Peyer's patch (tissue), 4 donors: Measurements from ENCODE around the gene MYH10. TPM values are rescaled to one million over a fixed set of nuclear protein-coding genes. Genes with fewer than 3 reads are reported as not detected.
A peak's percentile ranks its signal among the peaks of the same experiment; 100 is the strongest.

Source experiments
- DNase-seq, 3 donors: peaks; one replicate each; pipeline ENCODE4 v3.0.0-alpha.2; 2017 to 2019
- H3K27ac ChIP-seq, 4 donors: fragments of 200-600 bp; sonication (generic); one replicate each; pipeline ENCODE4 v1.5.1; 2016 to 2019
- H3K27me3 ChIP-seq, 2 donors: fragments of 200-600 bp; sonication (generic); one replicate each; pipeline ENCODE4 v1.5.1; 2019
- H3K36me3 ChIP-seq, 3 donors: fragments of 200-600 bp; sonication (generic); one replicate each; pipeline ENCODE4 v1.5.1; 2016 to 2019
- H3K4me1 ChIP-seq, 4 donors: fragments of 200-600 bp; sonication (generic); one replicate each; pipeline ENCODE4 v1.5.1; 2016 to 2019
- H3K4me3 ChIP-seq, 4 donors: fragments of 200-600 bp; sonication (generic); 1 replicate in 3 of 4; 2 replicates in 1 of 4; pipeline ENCODE4 v1.5.1; 2016 to 2019; ENCODE audit warnings: mild to moderate bottlenecking in 1 of 4
- H3K9me3 ChIP-seq, 4 donors: fragments of 200-600 bp; sonication (generic); one replicate each; pipeline ENCODE4 v1.5.1; 2016 to 2019; ENCODE audit warnings: mild to moderate bottlenecking in 1 of 4
- POLR2A ChIP-seq, 2 donors: fragments of 450-650 bp; IDR thresholded peaks; one replicate each; pipeline ENCODE4 v1.5.1; 2017; ENCODE audit warnings: antibody characterized with exemption in 2 of 2, mild to moderate bottlenecking in 2 of 2, moderate library complexity in 2 of 2
- total RNA-seq, 4 donors: library from RNA; depleted of rRNA; stranded (reverse); fragments of >200 nt; gene quantifications; one replicate each; pipeline ENCODE4 v1.1.0, GENCODE V29; 2016
- TF ChIP-seq, protein P1 (sequence below), 6 experiments: fragments of 450-650 bp in 4 of 6; fragments of 200-600 bp in 2 of 6; sonication (generic) in 1 of 6; IDR thresholded peaks; one replicate each; pipeline ENCODE4 v1.5.1; 2017 to 2019; ENCODE audit warnings: antibody characterized with exemption in 6 of 6, mild to moderate bottlenecking in 3 of 6, moderate library complexity in 1 of 6

Gene MYH10
- total RNA-seq, 4 donors from 2014 or later, result 1.2 to 10.7 (median 3.6) TPM

DNA sequence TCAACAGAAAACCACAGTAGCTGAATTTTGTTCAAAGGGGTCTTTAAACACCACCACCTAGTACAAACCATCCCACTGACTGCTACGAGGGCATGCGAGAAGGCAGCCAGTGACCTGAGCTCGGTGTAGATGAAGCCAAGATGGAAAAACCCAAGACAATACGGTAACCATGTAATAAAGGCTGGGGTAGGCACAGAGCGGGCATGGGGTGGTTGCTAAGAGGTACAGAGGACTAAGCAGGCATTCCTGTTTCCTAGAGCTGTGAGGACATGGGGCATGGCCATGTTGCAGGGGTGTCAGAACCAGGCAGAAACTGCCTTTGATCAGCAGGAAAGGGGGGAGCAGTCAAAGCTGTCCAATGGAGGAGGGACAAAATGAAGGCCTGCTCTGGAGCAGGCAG, 142.8 kb downstream of the MYH10 start:
- Histone ChIP-seq H3K27me3 (no peaks in the 10 kb centered on the region), H3K36me3 (peaks cover 0 to 19% (median 0%) of the 10 kb centered on the region in 3 donors), H3K4me3 (no peak overlapping the region), H3K4me1 (no peaks in the 10 kb centered on the region), H3K27ac (no peak overlapping the region), H3K9me3 (no peaks in the 10 kb centered on the region)
- DNase-seq, result no peak
- TF ChIP-seq, protein P1, sequence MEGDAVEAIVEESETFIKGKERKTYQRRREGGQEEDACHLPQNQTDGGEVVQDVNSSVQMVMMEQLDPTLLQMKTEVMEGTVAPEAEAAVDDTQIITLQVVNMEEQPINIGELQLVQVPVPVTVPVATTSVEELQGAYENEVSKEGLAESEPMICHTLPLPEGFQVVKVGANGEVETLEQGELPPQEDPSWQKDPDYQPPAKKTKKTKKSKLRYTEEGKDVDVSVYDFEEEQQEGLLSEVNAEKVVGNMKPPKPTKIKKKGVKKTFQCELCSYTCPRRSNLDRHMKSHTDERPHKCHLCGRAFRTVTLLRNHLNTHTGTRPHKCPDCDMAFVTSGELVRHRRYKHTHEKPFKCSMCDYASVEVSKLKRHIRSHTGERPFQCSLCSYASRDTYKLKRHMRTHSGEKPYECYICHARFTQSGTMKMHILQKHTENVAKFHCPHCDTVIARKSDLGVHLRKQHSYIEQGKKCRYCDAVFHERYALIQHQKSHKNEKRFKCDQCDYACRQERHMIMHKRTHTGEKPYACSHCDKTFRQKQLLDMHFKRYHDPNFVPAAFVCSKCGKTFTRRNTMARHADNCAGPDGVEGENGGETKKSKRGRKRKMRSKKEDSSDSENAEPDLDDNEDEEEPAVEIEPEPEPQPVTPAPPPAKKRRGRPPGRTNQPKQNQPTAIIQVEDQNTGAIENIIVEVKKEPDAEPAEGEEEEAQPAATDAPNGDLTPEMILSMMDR (IDR thresholded peaks at IDR 0.05), result no peak
- no peak for TF ChIP-seq POLR2A (IDR thresholded peaks at IDR 0.05)

DNA sequence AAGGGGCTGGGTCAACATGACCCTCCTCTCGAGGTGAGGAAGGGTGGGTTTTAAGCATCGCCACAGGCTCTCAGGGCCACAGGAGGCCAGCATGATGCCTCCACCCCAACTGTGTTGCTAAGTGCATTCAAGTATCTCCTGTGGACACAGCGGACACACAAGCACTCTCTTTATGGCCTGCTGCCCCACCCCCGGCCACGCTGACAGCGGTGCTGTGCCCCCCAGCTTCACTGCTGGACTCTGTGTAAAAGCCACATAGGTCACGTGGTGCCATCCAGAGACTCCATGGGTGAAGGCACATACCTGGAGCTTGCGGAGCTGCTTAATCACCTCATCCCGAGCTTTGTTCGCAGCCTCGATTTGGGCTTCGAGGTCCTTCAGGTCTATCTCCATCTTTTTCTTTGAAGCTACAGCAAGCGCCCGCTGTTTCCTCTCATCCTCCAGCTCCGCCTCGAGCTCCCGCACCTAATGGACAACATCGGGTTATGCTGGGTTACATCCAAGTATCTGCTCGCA, 143.3 kb downstream of the MYH10 start:
- no peak overlapping the region for H3K4me3 ChIP-seq
- no peaks in the 10 kb centered on the region for H3K4me1 ChIP-seq
- no peaks in the 10 kb centered on the region for H3K27me3 ChIP-seq
- no peak for DNase-seq
- no peak overlapping the region for H3K27ac ChIP-seq
- TF ChIP-seq, protein P1 (IDR thresholded peaks at IDR 0.05), result no peak
- no peak for TF ChIP-seq POLR2A (IDR thresholded peaks at IDR 0.05)
- H3K36me3 ChIP-seq, result peaks cover 0 to 18% (median 0%) of the 10 kb centered on the region in 3 donors
- H3K9me3 ChIP-seq, result no peaks in the 10 kb centered on the region

DNA sequence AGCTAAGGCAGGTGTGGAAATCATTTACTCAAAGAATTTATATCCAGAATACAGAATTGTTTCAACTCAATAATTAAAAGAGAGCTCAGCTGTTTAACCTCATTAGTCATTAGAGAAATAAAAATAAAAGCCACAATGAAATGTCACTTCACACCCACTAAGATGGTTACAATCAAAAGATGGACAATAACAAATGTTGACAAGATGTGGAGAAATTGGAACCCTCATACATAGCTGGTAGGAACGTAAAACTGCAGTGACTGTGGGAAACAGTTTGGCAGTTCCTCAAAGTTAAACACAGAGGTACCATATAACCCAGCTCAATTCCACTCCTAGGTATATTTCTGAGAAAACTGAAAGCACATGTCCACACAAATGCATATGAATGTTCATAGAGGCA, 145.0 kb downstream of the MYH10 start:
- Histone ChIP-seq H3K9me3 (no peaks in the 10 kb centered on the region), H3K27ac (no peak overlapping the region), H3K4me1 (no peaks in the 10 kb centered on the region), H3K36me3 (peaks cover 0 to 26% (median 0%) of the 10 kb centered on the region in 3 donors), H3K4me3 (no peak overlapping the region), H3K27me3 (no peaks in the 10 kb centered on the region)
- DNase-seq, result no peak
- no peak for TF ChIP-seq POLR2A (IDR thresholded peaks at IDR 0.05)
- TF ChIP-seq, protein P1 (IDR thresholded peaks at IDR 0.05), result no peak

DNA sequence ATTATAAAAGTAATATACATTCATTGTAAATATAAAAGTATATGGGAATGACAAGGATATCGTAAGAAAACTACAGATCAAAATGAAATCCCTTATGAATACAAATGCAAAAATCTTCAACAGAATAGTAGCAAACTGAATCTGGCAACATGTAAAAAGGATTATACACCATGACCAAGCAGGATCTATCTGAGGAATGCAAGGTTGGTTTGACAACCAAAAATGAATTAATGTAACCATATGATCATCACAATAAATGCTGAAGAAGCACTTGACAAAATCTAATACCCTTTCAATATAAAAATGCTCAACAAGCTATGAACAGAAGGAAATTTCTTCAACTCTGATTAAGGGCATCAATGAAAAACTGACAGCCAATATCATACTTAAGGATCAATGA, 146.1 kb downstream of the MYH10 start:
- TF ChIP-seq POLR2A (IDR thresholded peaks at IDR 0.05), result no peak
- TF ChIP-seq, protein P1 (IDR thresholded peaks at IDR 0.05), result no peak
- Histone ChIP-seq H3K4me1 (peaks cover 0 to 9% (median 0%) of the 10 kb centered on the region in 4 donors), H3K36me3 (peaks cover 0 to 25% (median 0%) of the 10 kb centered on the region in 3 donors)

DNA sequence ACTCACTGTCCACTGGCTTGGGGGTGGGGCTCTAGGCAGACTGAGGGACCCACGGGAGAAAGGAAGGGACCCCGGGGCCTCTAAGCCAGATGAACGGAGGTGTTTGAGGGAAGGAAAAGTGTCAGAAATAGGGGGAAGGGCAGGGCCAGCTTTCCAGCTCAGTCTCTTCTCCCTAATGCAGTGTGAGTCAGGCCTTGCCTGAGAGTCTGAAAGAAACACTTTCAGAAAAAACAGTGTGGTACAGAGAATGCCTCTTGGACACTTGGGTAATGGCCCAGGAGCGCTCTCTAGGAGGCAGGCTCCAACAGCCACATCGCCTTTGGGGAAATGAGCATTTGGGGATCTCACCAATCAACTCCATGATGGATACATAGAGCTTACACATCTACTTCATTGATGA, 148.0 kb downstream of the MYH10 start:
- no peaks in the 10 kb centered on the region for H3K9me3 ChIP-seq
- no peaks in the 10 kb centered on the region for H3K27me3 ChIP-seq
- peaks cover 0 to 10% (median 0%) of the 10 kb centered on the region in 4 donors for H3K4me1 ChIP-seq
- DNase-seq, result peak in 1 of 3 donors; percentile 35
- TF ChIP-seq, protein P1 (IDR thresholded peaks at IDR 0.05), result no peak
- no peak for TF ChIP-seq POLR2A (IDR thresholded peaks at IDR 0.05)
- H3K36me3 ChIP-seq, result peaks cover 0 to 31% (median 0%) of the 10 kb centered on the region in 3 donors
- no peak overlapping the region for H3K27ac ChIP-seq
- H3K4me3 ChIP-seq, result no peak overlapping the region

More for the DNA sequence above, 146.1 kb downstream of the MYH10 start:
- Histone ChIP-seq H3K4me3 (no peak overlapping the region), H3K27me3 (no peaks in the 10 kb centered on the region), H3K27ac (no peak overlapping the region), H3K9me3 (no peaks in the 10 kb centered on the region)
- no peak for DNase-seq
